HCT116 (cell line): ENCODE data around the gene ESR2. TPM values are rescaled to one million over a fixed set of nuclear protein-coding genes. Genes with fewer than 3 reads are reported as not detected.

Source experiments
- ATAC-seq: fragments of 200-7000 bp; cut with Tn5 transposase; 2 replicates; pipeline ENCODE4 v1.9.1; 2020; ENCODE audit warnings: mild to moderate bottlenecking, moderate library complexity
- BruUV-seq: library from RNA; stranded (reverse); fragments of 400-500 nt; replicated peaks from 2 replicates; lab custom pipeline; 2021; lab: Mats Ljungman, UMichigan
- CTCF ChIA-PET: fragments of 300-600 bp; sonication (Branson Sonifier 250); formaldehyde crosslinking; loops from one replicate; lab custom pipeline; 2021; ENCODE audit warnings: antibody characterized with exemption; lab: Charles Lee
- POLR2A ChIA-PET: fragments of 300-600, 350-600 bp; sonication (Branson Sonifier 250); formaldehyde crosslinking; loops from one replicate; lab custom pipeline; 2021; ENCODE audit warnings: antibody characterized with exemption; lab: Charles Lee
- RAD21 ChIA-PET, 2 experiments: fragments of 300-600 bp; sonication (Branson Sonifier 250); formaldehyde crosslinking; loops; one replicate each; lab custom pipeline; 2023; ENCODE audit warnings: low total read pairs in 2 of 2; ENCODE audit not compliant: uncharacterized antibody in 2 of 2, unreplicated experiment in 2 of 2, low non-redundant PET in 1 of 2; lab: Charles Lee
- DNase-seq: peaks from one replicate; pipeline ENCODE4 v3.0.0-alpha.2; 2010; ENCODE audit warnings: low read depth, low spot score
- H2AFZ ChIP-seq: fragments of 200-600 bp; shearing (Covaris generic), sonication (generic); 2 replicates; pipeline ENCODE4 v1.6.1; 2017; ENCODE audit warnings: low read depth, mixed run types, mixed read lengths, antibody characterized with exemption, low read length; ENCODE audit not compliant: poor library complexity, severe bottlenecking
- H3K27ac ChIP-seq: 2 replicates; pipeline ENCODE4 v1.5.1; 2012; ENCODE audit warnings: low read depth, low read length
- H3K27me3 ChIP-seq: fragments of 200-600 bp; sonication (generic); 2 replicates; pipeline ENCODE4 v1.6.1; 2016; ENCODE audit warnings: mixed run types, low read length, mixed read lengths; ENCODE audit not compliant: insufficient read depth
- H3K36me3 ChIP-seq, 2 experiments: fragments of 200-500 bp in 1 of 2; fragments of 200-600 bp in 1 of 2; sonication (Bioruptor generic) in 1 of 2; sonication (generic) in 1 of 2; 2 replicates each; pipeline versions ENCODE4 v1.5.1 to v1.6.1; 2014 to 2016; ENCODE audit warnings: low read length in 2 of 2, inconsistent platforms in 1 of 2, mixed read lengths in 1 of 2, mixed run types in 1 of 2; ENCODE audit not compliant: insufficient read depth in 2 of 2, control insufficient read depth in 1 of 2
- H3K4me1 ChIP-seq, 2 experiments: fragments of 200-600 bp in 1 of 2; sonication (generic) in 1 of 2; 2 replicates each; pipeline versions ENCODE4 v1.5.1 to v1.6.1; 2012 to 2017; ENCODE audit warnings: low read length in 2 of 2, inconsistent platforms in 1 of 2, mild to moderate bottlenecking in 1 of 2, mixed read lengths in 1 of 2, mixed run types in 1 of 2, moderate library complexity in 1 of 2; ENCODE audit not compliant: insufficient read depth in 2 of 2, control insufficient read depth in 1 of 2
- H3K4me2 ChIP-seq: fragments of 200-600 bp; sonication (generic); 2 replicates; pipeline ENCODE4 v1.6.1; 2017; ENCODE audit warnings: mixed run types, low read length, mixed read lengths
- H3K4me3 ChIP-seq, 2 experiments: fragments of 200-600 bp in 1 of 2; sonication (generic) in 1 of 2; replicated peaks in 1 of 2; 2 replicates each; pipeline ENCODE4 v1.5.1; 2011 to 2016; ENCODE audit warnings: low read length in 2 of 2, control low read depth in 1 of 2, low read depth in 1 of 2, mild to moderate bottlenecking in 1 of 2, mixed read lengths in 1 of 2, mixed run types in 1 of 2
- H3K79me2 ChIP-seq: fragments of 200-600 bp; sonication (generic); 2 replicates; pipeline ENCODE4 v1.6.1; 2017; ENCODE audit warnings: mild to moderate bottlenecking, mixed run types, low read length, moderate library complexity, mixed read lengths; ENCODE audit not compliant: insufficient read depth
- H3K9ac ChIP-seq: fragments of 200-600 bp; sonication (generic); 2 replicates; pipeline ENCODE4 v1.6.1; 2016; ENCODE audit warnings: low read length, mixed read lengths
- H3K9me2 ChIP-seq: fragments of 200-600 bp; sonication (generic), shearing (Covaris generic); 2 replicates; pipeline ENCODE4 v1.6.1; 2017; ENCODE audit warnings: mixed run types, mild to moderate bottlenecking, moderate library complexity; ENCODE audit not compliant: insufficient read depth
- H3K9me3 ChIP-seq, 2 experiments: fragments of 200-500 bp in 1 of 2; fragments of 200-600 bp in 1 of 2; sonication (Bioruptor generic) in 1 of 2; sonication (generic) in 1 of 2; 2 replicates each; pipeline ENCODE4 v1.6.1; 2014 to 2017; ENCODE audit warnings: low read length in 2 of 2, mixed read lengths in 2 of 2, inconsistent platforms in 1 of 2, low read depth in 1 of 2, mild to moderate bottlenecking in 1 of 2, mixed run types in 1 of 2, moderate library complexity in 1 of 2; ENCODE audit not compliant: control insufficient read depth in 1 of 2, insufficient read depth in 1 of 2
- H4K20me1 ChIP-seq: fragments of 200-600 bp; sonication (generic), shearing (Covaris generic); 2 replicates; pipeline ENCODE4 v1.6.1; 2017; ENCODE audit warnings: mixed run types, mild to moderate bottlenecking, moderate library complexity; ENCODE audit not compliant: insufficient read depth
- CBX3 ChIP-seq: IDR thresholded peaks from 2 replicates; pipeline ENCODE4 v1.6.1; 2012; ENCODE audit warnings: low read depth
- EGR1 ChIP-seq: IDR thresholded peaks from 2 replicates; pipeline ENCODE4 v1.6.1; 2012; ENCODE audit warnings: low read depth
- ELF1 ChIP-seq: IDR thresholded peaks from 2 replicates; pipeline ENCODE4 v1.6.1; 2012; ENCODE audit warnings: low read depth, borderline replicate concordance
- EZH2phosphoT487 ChIP-seq: fragments of 200-600 bp; IDR thresholded peaks from 2 replicates; pipeline ENCODE4 v1.6.1; 2018; ENCODE audit warnings: antibody characterized with exemption, borderline replicate concordance
- FOSL1 ChIP-seq: IDR thresholded peaks from 2 replicates; pipeline ENCODE4 v1.6.1; 2012; ENCODE audit warnings: low read depth
- JUND ChIP-seq: IDR thresholded peaks from 2 replicates; pipeline ENCODE4 v1.6.1; 2012
- POLR2AphosphoS5 ChIP-seq: IDR thresholded peaks from 2 replicates; pipeline ENCODE4 v1.6.1; 2011; ENCODE audit warnings: mild to moderate bottlenecking, low read depth, low read length, moderate library complexity
- SIN3A ChIP-seq: IDR thresholded peaks from 2 replicates; pipeline ENCODE4 v1.6.1; 2012; ENCODE audit warnings: low read depth
- SP1 ChIP-seq: IDR thresholded peaks from 2 replicates; pipeline ENCODE4 v1.6.1; 2012; ENCODE audit warnings: low read depth
- SRF ChIP-seq: IDR thresholded peaks from 2 replicates; pipeline ENCODE4 v1.6.1; 2012; ENCODE audit warnings: low read depth
- TCF7L2 ChIP-seq: IDR thresholded peaks from 2 replicates; pipeline ENCODE4 v1.7.0; 2011; ENCODE audit warnings: borderline replicate concordance, inconsistent platforms; ENCODE audit not compliant: insufficient read depth, insufficient read length; ENCODE audit errors: extremely low read depth
- YY1 ChIP-seq: IDR thresholded peaks from 2 replicates; pipeline ENCODE4 v1.6.1; 2011; ENCODE audit warnings: low read length, low read depth, moderate library complexity, mild to moderate bottlenecking; ENCODE audit not compliant: insufficient replicate concordance; ENCODE audit errors: extremely low read depth
- ZFX ChIP-seq: fragments of 450-650 bp; IDR thresholded peaks from 2 replicates; pipeline ENCODE4 v1.6.1; 2017
- ZNF274 ChIP-seq: fragments of 200-500 bp; sonication (Bioruptor generic); IDR thresholded peaks from 2 replicates; pipeline ENCODE4 v1.6.1; 2014; ENCODE audit warnings: mild to moderate bottlenecking, low read depth, low read length, inconsistent platforms
- intact Hi-C: fragments of 100-400 bp; cut with micrococcal nuclease; formaldehyde crosslinking; loops from 2 replicates; pipeline ENCODE4 v1.10.0; 2022
- total RNA-seq: library from RNA; stranded (reverse); gene quantifications from one replicate; pipeline ENCODE4 v1.2.1, GENCODE V29; 2021; ENCODE audit not compliant: unreplicated experiment
- TF ChIP-seq, protein P1 (sequence below): IDR thresholded peaks from 2 replicates; pipeline ENCODE4 v1.6.1; 2011; ENCODE audit warnings: mild to moderate bottlenecking, low read length, moderate library complexity; ENCODE audit not compliant: insufficient replicate concordance; ENCODE audit errors: extremely low read depth
- TF ChIP-seq, protein P2 (sequence below): IDR thresholded peaks from 2 replicates; pipeline ENCODE4 v1.6.1; 2012; ENCODE audit warnings: low read depth
- TF ChIP-seq, protein P3 (sequence below): IDR thresholded peaks from 2 replicates; pipeline ENCODE4 v1.6.1; 2012

ESR2 gene
- total RNA-seq, 1 experiment from 2014 or later: 0.32 TPM

DNA sequence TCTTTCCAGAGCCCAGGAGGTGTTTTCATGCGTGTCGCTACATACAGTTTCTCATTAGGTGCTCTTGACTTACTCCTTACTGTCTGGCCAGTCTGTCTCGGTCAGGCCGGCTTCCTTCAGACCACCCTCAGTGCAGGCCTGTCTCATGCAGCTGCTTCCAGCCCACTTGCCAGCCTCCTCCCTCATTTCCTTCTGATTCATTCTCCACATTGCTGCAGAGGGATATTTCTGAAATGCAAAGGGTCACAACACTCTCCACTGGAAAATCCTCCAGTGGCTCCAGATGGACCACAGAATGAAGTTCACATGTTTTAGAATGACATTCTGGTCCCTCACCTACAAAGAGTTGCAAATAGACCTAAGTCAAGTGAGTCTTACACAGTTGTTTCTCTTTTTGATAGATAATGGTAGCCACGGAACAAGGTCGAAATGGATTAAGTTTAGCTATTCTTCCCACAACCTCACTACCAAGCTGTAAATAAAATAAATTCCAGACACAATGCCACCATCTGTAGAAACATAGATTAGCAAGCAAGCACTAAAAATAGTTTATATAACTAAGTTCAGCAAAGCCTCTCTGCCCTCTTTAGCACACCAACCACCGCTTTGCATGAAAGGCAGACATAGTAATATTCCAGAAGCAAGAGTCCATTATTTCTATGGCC, 146.9 kb downstream of the ESR2 start:
- ChIA-PET CTCF (no interaction called here), POLR2A (no interaction called here), RAD21 (no interaction called here)
- BruUV-seq: no TSS peak
- ATAC-seq: no peak
- no peaks in the 10 kb centered on the region for H4K20me1 ChIP-seq
- no peak overlapping the region for H3K4me2 ChIP-seq
- H3K27me3 ChIP-seq: no peaks in the 10 kb centered on the region
- H3K27ac ChIP-seq: no peak overlapping the region
- H3K79me2 ChIP-seq: no peaks in the 10 kb centered on the region
- TF ChIP-seq ELF1: no peak
- TF ChIP-seq SP1: no peak
- no peak for TF ChIP-seq FOSL1
- TF ChIP-seq TCF7L2: no peak
- no peak for TF ChIP-seq ZFX
- TF ChIP-seq YY1: no peak
- TF ChIP-seq POLR2AphosphoS5: no peak
- TF ChIP-seq, protein P1, sequence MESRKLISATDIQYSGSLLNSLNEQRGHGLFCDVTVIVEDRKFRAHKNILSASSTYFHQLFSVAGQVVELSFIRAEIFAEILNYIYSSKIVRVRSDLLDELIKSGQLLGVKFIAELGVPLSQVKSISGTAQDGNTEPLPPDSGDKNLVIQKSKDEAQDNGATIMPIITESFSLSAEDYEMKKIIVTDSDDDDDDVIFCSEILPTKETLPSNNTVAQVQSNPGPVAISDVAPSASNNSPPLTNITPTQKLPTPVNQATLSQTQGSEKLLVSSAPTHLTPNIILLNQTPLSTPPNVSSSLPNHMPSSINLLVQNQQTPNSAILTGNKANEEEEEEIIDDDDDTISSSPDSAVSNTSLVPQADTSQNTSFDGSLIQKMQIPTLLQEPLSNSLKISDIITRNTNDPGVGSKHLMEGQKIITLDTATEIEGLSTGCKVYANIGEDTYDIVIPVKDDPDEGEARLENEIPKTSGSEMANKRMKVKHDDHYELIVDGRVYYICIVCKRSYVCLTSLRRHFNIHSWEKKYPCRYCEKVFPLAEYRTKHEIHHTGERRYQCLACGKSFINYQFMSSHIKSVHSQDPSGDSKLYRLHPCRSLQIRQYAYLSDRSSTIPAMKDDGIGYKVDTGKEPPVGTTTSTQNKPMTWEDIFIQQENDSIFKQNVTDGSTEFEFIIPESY: no peak
- TF ChIP-seq CBX3: no peak
- no peak for TF ChIP-seq ZNF274
- TF ChIP-seq EZH2phosphoT487: no peak
- TF ChIP-seq, protein P2, sequence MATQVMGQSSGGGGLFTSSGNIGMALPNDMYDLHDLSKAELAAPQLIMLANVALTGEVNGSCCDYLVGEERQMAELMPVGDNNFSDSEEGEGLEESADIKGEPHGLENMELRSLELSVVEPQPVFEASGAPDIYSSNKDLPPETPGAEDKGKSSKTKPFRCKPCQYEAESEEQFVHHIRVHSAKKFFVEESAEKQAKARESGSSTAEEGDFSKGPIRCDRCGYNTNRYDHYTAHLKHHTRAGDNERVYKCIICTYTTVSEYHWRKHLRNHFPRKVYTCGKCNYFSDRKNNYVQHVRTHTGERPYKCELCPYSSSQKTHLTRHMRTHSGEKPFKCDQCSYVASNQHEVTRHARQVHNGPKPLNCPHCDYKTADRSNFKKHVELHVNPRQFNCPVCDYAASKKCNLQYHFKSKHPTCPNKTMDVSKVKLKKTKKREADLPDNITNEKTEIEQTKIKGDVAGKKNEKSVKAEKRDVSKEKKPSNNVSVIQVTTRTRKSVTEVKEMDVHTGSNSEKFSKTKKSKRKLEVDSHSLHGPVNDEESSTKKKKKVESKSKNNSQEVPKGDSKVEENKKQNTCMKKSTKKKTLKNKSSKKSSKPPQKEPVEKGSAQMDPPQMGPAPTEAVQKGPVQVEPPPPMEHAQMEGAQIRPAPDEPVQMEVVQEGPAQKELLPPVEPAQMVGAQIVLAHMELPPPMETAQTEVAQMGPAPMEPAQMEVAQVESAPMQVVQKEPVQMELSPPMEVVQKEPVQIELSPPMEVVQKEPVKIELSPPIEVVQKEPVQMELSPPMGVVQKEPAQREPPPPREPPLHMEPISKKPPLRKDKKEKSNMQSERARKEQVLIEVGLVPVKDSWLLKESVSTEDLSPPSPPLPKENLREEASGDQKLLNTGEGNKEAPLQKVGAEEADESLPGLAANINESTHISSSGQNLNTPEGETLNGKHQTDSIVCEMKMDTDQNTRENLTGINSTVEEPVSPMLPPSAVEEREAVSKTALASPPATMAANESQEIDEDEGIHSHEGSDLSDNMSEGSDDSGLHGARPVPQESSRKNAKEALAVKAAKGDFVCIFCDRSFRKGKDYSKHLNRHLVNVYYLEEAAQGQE: no peak
- no peak for TF ChIP-seq EGR1
- TF ChIP-seq JUND: no peak
- TF ChIP-seq, protein P3, sequence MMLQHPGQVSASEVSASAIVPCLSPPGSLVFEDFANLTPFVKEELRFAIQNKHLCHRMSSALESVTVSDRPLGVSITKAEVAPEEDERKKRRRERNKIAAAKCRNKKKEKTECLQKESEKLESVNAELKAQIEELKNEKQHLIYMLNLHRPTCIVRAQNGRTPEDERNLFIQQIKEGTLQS: no peak
- no peak for TF ChIP-seq SRF
- TF ChIP-seq SIN3A: no peak
- no peaks in the 10 kb centered on the region for H3K9me2 ChIP-seq
- intact Hi-C loops: no loop called here
- H3K4me1 ChIP-seq: no peaks in the 10 kb centered on the region
- no peak overlapping the region for H2AFZ ChIP-seq
- H3K9me3 ChIP-seq: no peaks in the 10 kb centered on the region
- no peak for DNase-seq
- H3K9ac ChIP-seq: no peak overlapping the region
- H3K36me3 ChIP-seq: peaks cover 0 to 3% of the 10 kb centered on the region in 2 experiments; a peak in 2 of 4 replicates
- H3K4me3 ChIP-seq: no peak overlapping the region
